NCI-H748 (cell line): ENCODE measurements around the gene SLC8A3.

Source experiments
- DNase-seq: peaks from one replicate; lab custom pipeline; 2025; ENCODE audit not compliant: unreplicated experiment; lab: John Stamatoyannopoulos, UW

SLC8A3 gene

DNA sequence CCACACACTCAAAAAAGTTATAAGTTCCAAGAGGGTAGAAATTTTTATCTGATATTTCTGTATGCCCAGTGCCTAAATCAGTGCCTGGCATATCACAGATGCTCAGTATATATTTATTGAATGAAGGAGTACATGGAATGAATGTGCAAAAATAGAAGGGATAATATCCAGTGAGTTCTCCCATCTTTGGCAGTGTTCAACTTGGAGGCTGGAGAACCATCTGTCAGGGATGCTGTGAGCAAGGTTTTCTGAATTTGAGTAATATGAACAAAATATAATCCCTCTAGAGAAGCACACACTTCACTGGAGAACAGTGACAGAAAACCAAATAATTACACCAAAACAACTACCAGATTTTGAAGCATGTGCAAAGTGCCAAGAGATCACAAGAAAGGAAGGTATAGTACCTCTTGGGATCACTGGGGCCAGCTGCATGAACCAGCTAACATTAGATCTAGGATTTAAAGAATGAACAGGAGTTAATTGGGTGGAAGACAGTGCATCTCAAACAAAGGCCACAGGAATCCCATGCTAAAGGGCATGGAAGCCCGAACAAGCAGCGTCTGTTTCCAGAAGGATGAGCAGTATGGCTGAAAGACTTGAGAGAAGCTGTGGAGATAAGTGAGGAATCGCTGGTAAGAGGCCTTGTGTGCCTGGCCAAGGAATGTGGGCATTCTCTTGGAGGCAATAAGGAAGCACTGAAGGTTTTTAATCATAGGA lies 11.5 kb downstream of the SLC8A3 start:
- no peak for DNase-seq

DNA sequence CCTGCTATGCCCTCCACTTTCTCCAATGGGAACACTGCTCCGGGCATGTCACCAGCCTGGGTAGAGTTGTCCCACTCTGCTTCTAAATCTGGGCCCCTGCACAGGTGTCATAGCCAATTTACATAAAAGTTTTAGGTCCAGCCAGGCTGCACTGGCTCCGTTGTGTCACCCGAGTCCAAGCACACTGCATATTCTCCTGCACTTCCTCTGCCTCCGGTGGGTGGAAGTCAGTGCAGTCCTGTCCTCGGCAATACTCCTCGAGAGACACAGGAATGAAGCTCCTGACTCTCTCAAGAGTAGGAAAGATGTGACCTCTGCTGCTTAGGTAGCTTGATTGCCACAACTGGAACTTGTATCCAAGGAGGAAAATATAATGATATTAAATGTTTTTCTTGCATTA lies 15.2 kb downstream of the SLC8A3 start:
- DNase-seq = no peak

DNA sequence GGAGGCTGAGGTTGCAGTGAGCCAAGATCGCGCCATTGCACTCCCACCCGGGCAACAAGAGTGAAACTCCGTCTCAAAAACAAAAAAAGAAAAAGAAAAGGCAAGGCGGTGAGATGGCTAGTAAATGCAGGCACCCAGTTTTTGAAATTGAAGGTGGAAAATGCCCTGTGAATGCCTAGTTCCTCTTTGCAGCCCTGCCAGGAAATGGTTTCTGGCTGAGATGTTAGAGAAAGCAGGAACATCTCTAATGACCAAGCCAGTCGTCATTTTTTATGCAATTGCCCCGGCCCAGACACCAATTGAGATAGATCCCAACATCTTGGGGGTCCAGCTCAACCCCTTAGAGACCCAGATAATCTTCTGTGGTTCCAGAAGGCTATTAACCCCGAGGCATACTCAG lies 17.0 kb downstream of the SLC8A3 start:
- DNase-seq = no peak

DNA sequence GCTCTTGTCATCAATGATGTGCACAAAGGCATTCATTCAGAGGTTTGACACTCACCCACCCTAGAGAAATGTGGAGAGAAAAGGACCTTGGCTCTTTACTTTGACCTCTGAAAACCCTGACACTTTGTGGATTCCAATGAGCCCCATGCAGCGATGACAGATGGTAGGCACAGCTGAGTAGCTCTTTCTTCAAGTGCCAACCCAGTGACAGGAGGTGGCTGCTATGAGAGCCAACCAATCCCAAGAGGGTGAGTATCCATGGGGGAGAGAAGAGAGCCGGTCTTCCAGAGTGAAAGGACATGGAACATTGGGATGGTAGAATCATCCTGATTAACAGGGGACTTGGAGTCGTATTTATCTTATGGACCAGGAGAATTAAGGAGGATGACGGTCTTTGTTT lies 17.8 kb downstream of the SLC8A3 start:
- no peak for DNase-seq

DNA sequence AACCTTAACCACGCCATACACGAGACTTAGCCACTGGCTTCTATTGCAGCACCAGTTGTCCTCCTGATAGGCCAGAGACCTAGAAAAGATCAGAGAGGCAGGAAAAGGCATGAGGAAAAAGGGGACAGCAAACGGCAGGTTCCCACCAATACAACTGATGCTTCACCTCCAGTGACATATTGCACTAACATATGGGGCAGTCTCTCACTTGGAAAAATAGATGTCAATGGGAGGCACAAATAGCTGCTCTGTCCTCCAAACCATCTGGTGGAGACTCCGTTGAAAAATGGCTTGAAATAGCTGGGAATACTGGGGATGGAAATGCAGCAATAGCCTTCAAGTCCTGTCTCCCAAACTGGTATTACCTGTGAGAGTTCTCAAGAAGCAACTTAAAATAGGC lies 20.3 kb downstream of the SLC8A3 start:
- no peak for DNase-seq

DNA sequence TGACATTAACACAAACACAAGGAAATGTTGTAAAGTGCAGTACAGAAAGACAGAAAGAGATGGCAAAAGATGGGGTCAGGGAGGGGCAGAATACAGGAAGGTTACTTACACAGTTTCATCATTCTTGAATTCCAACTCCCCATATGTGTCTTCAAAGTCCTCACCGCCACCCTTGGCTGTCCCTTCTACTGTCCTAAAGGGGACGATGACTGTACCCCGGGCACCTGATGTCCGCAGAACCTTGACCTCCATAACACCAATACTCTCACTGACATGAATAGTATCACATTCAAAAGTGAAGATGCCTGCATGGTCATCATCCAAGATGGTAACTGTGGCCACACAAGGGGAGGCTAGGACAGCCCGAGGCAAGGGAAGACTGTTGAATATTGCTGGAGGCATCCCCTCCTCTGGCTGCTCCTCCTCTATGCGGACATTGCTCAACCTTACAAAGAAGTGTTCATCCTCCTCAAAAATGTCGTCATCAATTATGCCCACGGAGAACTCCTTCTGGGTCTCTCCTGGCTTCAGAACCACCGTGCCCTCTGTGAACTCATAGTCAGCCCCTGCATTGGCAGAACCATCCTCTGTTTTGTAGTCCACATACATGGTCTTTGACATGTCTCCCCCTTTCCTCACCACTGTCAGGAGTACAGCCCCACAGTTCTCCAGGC lies 22.1 kb downstream of the SLC8A3 start:
- DNase-seq = no peak

DNA sequence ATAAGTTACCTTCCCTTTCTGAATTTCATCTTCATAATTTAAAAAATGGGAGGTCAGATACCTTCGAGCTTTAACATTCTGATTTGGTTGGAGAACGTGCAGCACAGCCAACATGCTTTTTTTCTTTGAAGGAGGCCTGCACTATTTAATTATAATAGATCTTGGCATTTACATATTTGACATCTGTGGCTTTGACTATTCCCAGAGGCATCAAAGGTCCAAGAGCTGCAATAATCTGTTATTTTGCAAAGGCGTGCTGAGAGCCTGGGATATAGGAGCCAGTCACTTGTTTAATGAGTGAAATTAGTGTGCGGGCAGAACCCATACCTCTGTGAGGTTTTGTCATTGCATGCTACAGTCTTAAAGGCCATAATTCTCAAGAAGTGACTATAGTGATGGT lies 26.4 kb downstream of the SLC8A3 start:
- no peak for DNase-seq

DNA sequence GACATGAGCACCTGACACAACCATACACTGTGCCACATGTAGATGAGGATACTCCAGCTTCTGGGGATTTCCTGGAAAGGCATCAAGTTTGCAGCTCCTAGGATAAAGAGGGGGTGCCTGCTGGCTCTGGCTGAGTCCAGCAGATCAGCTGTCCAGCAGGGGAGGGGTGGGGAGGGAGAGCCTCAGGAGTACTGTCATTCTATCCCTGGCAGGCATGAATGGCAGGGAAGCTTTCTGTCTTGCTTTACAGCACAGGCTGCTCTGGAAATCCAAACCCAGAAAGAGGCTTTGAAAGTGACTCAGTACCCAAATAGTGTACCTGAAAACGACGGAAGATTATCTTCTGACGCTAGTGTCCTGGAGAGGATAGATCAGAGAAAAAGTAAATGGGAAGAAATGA lies 32.2 kb downstream of the SLC8A3 start:
- no peak for DNase-seq

DNA sequence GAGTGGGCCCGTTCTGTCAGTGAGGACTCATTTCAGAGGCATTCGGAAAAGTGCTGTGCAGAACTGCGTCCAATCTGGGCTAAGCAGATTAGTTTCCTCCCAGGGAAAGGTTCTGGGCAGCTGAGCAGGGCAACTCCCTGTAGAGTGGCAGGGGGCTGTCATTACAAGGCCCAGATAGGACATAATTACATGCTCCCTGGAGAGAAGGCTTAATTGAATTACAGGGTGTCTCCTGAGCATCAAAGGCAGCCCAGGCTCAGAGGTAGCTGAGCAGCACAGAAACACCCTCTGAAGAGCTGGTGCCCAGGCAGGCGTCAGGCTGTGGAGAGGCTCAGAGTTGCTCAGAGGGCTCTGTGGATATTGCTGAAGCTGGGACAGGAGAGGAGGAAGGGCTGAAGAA lies 36.0 kb downstream of the SLC8A3 start:
- DNase-seq = no peak

DNA sequence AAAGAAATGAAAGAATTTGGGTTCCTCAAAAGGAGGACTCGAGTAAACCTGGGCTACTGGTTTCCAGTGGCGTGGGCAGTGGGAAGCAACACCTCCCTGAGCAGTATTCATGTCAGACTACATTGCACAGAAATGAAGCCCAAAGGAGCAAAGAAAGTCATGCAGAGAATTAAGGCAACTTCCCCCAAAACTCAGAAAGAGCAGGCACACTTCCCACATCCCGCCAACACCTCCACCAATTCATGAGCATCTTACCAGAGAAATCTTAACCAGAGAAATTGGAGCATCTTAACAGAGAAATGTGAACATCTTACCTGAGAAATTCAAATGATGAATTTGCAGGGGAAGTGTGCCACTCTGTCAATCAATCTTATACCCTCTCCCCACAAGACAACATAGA lies 36.7 kb downstream of the SLC8A3 start:
- DNase-seq = no peak

DNA sequence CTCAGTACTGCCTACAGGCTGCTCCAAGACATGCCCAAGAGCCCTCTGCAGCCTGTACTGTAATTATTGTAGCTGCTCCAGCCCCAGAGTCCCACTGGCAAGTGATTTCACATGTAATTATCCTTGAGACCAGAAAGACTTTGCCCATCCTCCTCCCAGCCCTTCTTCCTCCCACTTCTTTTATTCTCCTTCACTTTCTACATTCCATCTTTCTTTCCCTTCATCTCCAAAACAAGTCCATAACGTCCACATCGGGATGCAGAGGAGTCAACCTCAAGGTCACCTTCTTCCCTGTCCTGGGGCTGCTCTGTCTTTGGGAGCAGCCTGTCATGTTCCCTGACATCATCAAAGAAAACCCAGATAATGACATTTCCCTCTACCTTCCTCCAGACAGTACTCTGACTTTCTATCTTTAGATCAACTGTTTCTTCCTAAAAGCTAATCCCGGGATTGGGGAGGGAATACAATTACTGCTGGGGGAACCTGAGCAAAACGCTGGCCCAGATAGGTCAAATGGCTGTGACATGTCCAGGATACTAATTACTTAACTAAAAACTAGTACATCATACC lies 39.1 kb downstream of the SLC8A3 start:
- no peak for DNase-seq

DNA sequence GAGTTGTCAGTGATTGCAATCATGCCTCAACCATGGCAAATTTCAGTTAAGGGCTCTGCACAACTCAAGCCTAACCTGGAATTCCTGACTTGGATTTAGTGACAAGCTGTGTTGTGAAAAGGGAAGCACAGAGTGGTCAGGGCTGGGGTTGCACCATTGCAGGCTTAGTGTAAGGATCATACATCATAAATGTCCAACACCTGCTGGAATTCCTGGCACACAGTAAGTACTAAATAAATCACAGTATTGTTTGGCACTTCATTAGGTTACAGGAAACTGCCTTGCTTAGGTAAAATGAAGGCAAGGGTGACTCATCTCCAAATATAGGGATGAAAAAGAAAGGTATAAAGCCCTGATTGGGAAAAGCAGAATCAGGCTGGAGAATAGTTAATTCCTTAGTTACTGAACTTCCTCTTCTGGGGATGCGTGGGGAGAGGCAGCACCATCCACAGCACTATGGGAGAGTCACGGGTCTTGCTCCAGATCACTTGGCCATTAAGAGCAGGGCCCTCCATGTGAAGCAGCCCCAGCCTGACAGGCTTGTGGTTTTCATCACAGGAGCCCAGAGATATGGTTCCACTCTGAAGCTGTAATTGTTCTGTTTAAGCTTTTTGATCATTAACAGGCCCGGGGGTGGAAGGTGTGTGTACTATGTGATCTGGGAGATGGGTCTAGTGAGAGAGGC lies 39.7 kb downstream of the SLC8A3 start:
- no peak for DNase-seq

DNA sequence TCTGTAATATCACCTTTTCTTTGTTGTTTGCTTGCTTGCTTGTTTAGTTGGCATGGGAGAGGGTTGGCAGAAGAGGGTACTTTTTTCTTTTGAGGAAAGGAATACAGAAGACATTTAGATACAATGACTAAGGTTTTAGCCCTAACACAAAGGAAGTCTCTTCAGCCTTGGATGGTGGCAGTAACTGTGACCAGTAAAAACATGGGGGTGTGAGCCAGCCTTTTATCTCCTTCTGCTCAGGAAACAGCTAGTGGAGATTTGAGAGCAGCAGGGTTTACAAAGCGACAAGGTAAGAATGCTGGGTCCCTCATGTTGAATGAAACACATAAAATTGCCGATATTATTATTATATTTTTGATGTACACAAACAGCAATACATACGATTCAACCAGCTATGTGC lies 40.4 kb downstream of the SLC8A3 start:
- DNase-seq = no peak

DNA sequence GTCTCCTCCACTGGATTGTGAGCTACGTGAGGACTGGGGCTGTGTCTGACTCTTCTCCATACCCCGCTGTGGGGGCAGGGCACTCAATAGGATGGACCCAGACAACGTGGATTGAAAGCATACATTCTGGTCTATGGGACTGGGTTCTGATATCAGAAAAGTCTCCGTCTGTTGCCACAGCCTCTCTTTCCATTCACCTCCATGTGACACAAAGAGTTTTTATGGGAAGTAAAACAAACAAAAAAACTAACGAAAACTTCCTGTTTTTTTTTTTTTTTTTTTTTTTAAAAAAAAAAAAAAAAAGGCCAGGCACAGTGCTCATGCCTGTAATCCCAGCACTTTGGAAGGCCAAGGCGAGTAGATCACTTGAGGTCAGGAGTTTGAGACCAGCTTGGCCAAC lies 44.7 kb downstream of the SLC8A3 start:
- DNase-seq = no peak

DNA sequence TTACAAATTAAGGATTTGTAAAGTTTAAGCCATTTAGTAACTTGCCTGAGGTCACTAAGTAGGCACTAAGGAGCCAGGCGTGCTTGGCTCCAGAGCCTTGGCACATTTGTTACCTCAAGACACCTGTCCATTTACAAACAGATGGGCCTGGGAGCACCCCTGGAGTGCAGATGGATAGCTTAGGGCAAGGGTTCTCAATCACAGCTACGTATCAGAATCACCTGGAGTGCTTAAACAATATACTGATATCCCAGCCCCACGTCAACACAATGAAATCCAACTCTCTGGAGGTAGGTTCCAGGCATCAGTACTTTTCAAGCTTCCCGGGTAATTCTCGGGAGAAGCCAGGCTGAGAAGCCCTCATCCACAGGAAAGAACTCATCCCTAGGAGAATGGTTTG lies 45.4 kb downstream of the SLC8A3 start:
- DNase-seq = no peak

DNA sequence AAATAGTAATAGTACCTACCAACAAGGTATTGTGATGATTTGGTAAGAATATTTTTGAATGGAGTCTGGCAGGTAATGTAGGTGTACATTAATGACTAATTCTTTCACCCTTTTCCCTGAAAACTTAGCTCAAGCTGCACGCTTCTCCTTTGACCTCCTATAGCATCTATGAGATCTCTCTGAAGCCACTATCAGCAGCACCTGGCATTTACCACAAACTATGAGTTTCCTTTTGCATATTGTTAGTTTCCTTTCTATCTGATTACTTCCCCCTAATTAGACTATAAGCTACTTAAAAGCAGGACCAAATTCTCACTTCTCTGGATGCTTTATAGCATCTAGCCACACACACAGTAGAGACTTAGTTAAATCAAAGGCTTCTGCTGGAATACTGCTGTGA lies 48.1 kb downstream of the SLC8A3 start:
- no peak for DNase-seq

DNA sequence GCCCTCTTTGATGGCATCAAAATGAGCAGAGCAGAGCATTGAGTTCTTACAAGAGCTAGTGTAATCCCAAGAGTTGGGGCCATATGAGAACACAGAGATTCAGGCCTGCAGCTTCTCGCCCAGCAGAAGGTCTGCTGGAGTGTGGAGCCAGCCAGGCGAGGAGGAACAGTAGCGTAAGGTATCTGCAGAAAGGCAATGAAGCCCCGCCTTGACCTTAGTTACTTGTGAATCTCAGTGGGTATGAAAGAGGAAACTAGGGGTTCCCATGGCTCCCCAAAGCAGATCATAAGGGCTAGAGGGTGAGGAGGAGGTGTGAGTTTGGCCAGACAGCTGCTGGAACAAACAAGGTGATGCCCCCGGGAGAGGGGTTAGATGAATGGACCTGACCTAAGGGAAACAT lies 49.4 kb downstream of the SLC8A3 start:
- no peak for DNase-seq

DNA sequence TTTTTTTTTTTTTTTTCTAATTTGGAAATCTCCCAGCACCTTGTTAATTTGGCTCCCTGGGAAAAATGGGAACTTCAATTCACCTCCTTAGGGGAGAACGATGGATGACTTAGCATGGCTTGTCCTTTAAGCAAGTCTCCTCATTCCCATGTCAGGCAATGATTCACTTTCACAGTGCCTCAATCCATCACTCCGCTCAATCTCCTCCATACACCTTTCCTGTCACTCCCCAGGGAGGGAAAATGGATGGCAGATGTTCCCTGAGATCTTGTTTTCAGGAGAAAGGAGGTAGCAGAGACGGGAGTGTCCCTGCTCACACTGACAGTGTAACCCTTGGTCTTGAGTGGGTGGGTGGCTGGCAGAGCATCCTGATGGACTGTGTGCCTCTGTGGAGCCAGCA lies 51.0 kb downstream of the SLC8A3 start:
- DNase-seq = no peak

DNA sequence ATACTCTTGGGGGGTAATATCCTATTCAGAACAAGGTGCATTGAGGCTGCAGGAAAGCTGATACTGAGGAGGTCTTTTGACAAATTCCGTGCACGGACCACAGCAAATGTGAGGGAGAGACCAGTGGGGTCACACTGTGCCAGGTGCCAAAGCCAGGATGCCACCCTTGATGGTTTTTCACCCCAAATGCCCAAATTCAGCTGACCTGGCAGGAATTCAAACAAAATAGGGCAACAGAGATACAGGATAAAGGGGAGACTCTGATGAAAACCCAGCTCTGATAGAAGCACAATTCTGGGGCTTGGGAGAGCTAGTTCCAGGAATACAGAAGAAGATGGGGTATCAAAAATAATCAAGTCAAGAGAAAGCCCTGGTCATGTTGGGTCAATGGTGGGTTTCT lies 55.3 kb downstream of the SLC8A3 start:
- no peak for DNase-seq

DNA sequence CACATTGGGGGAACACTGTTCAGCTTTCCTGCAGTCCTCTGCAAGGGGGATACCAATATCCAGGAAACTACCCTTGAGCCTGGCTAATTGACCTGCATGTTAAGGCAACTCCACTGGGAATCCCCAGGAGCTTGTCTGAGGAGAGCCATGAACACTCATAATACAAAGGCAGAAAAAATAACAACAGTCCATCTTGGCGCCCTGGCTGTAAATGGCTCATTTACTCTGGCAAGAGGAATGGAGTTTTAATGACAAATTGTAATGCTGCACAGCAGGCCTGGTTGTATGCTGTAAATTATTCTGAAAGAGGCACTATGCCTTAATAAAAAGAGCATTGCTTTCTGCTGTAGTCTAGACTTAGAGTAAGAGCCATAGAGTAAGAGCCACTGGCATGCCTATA lies 58.3 kb downstream of the SLC8A3 start:
- peak; percentile 26 for DNase-seq

DNA sequence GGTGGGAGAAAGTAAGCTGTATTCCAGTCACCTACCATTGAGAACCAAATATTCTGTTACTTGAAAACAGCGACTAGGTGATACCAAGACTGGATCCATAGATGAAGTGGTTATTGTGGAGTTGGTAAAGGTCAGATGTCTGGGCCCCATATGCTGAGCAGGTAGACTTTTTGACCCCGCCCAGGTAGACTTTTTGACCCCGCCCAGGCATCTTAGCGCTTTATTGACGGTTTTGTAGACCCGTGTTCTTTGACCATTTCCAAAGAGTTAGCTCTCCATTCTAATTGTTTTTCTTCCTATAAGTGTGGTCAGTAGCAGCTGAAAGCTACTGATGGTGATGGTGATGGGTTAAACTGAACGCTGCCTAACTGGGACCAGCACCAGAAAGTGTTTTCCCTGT lies 61.6 kb downstream of the SLC8A3 start:
- no peak for DNase-seq

DNA sequence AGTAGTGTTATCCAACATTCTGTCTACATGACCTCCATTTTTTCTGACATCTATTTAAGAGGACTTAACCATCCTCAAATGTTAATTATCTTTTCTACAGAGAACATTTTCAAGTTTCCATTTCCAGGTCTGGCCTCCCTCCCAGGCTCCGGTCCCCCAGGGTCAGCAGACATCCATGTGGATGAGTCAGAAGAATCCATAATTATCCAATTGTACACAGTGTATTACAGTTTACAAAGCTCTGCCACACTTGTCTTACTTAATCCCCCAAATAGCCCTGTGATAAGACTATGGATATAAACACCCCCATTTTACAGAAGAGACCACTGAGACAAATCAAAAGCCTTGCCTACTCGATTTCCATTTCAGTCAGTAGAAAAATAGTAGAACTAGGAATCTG lies 65.0 kb downstream of the SLC8A3 start:
- no peak for DNase-seq
